ENCODE measurements around the gene BRD2. TPM values are rescaled to one million over a fixed set of nuclear protein-coding genes. Genes with fewer than 3 reads are reported as not detected.

The BRD2 gene
- total and polyA plus RNA-seq, 9 of the 15 experiments (the other 6 are each of a cell fraction or from before 2014, with no cell fraction given) = 19.0 to 252 (median 181) TPM

GRCh38 chr6:32954986-32955802 is 13.2 kb upstream of the BRD2 start (continued):
- TF ChIP-seq ZNF197 (CRISPR knock-in tag; IDR thresholded peaks at IDR 0.05; ENCODE audit: low read depth) = no peak
- 0 out of 2 replicates have a peak, but pooled peaks have one; percentile 18 for TF ChIP-seq RB1 (IDR thresholded peaks at IDR 0.05; ENCODE audit: low read depth)
- peak; percentile 45 to 60 (median 56); a peak in 4 of 6 replicates for TF ChIP-seq CTCF (IDR thresholded peaks at IDR 0.05 in 2 of 3, conservative IDR thresholded peaks at IDR 0.05 in 1 of 3; ENCODE audit: insufficient read depth in 2 of 3, low read depth in 1 of 3, low read length in 3 of 3)
- no peak for TF ChIP-seq HMGN3 (IDR thresholded peaks at IDR 0.05; ENCODE audit: borderline replicate concordance, extremely low read depth, insufficient read length, low read depth, low read length)
- no peak for TF ChIP-seq MBD2 (IDR thresholded peaks at IDR 0.05; ENCODE audit: borderline replicate concordance, low read depth)
- no peak for TF ChIP-seq MCM3 (IDR thresholded peaks at IDR 0.05)
- TF ChIP-seq SUPT5H (IDR thresholded peaks at IDR 0.05) = no peak
- TF ChIP-seq MAFF (IDR thresholded peaks at IDR 0.05; ENCODE audit: low read length) = peak; percentile 44; the same call in 1 of the 2 replicates
- TF ChIP-seq PRPF4 (IDR thresholded peaks at IDR 0.05; ENCODE audit: insufficient read depth, low read depth, low read length, poor library complexity, severe bottlenecking) = no peak
- TF ChIP-seq NFYB (IDR thresholded peaks at IDR 0.05; ENCODE audit: extremely low read depth, insufficient read length) = no peak

Measured in K562 (cell line).